Mammary epithelial cell (primary cell): ENCODE measurements around the gene ZMYM3.

Source experiments
- CTCF ChIP-seq, 2 donors: IDR thresholded peaks in 1 of 2; conservative IDR thresholded peaks in 1 of 2; 2 replicates each; pipeline ENCODE4 v1.5.1; 2011 to 2012; ENCODE audit warnings: inconsistent platforms in 2 of 2, low read length in 2 of 2, mild to moderate bottlenecking in 2 of 2, control low read depth in 1 of 2, low read depth in 1 of 2; ENCODE audit not compliant: insufficient read depth in 1 of 2; ENCODE audit errors: extremely low read depth in 1 of 2
- EZH2 ChIP-seq: IDR thresholded peaks from 2 replicates; pipeline ENCODE4 v1.6.1; 2012; ENCODE audit warnings: low read length, inconsistent platforms, borderline replicate concordance

DNA sequence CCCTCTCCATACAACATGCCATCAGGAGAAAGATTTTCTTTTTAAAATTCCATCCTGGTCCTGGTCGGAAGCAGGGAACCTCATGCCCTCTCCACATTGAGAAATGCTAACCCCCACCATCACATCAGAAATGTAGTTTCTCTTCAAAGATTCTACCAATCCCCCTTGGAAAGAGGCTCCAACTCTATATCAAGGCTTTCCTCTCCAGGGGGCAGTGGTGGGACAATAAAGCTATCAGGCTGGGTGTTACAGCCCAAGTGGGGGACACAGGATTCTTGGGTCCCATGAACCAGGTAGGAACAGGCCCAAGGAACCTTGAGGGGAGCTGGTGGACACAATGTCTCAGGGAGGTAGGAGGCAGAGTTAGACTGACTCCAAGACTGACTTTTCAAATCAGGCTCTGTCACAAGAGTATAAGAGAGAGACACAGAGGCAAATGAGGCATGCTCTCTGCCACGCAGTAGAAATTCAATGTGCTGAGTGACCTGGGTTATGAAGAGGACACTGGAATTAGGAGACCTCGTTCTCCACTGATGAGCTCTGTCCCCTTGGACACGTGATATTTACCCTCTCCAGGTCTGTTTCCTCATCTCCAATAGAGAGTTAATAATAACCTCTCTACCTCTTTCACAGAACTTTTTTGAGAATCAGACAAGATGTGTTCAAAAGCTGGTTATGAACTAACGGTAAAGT is 26.4 kb downstream of the ZMYM3 start:
- TF ChIP-seq CTCF (conservative IDR thresholded peaks at IDR 0.05 in 1 of 2, IDR thresholded peaks at IDR 0.05 in 1 of 2; ENCODE audit: extremely low read depth in 1 of 2, insufficient read depth in 1 of 2, low read depth in 1 of 2, low read length in 2 of 2) (no peak), EZH2 (no peak)
